HCT116 (cell line): ENCODE data around the gene SYNE4.

Experiments
- CTCF ChIP-seq, 3 experiments: fragments of 200-600 bp in 1 of 3; sonication (generic) in 1 of 3; IDR thresholded peaks in 2 of 3; conservative IDR thresholded peaks in 1 of 3; 2 replicates each; pipeline ENCODE4 v1.5.1; 2012 to 2017; ENCODE audit warnings: low read depth in 2 of 3, low read length in 2 of 3, antibody characterized with exemption in 1 of 3, borderline replicate concordance in 1 of 3, control low read depth in 1 of 3, mild to moderate bottlenecking in 1 of 3, mixed read lengths in 1 of 3, mixed run types in 1 of 3, moderate library complexity in 1 of 3; ENCODE audit not compliant: insufficient read depth in 1 of 3
- EZH2phosphoT487 ChIP-seq: fragments of 200-600 bp; IDR thresholded peaks from 2 replicates; pipeline ENCODE4 v1.6.1; 2018; ENCODE audit warnings: antibody characterized with exemption, borderline replicate concordance
- FOSL1 ChIP-seq: IDR thresholded peaks from 2 replicates; pipeline ENCODE4 v1.6.1; 2012; ENCODE audit warnings: low read depth
- POLR2A ChIP-seq: IDR thresholded peaks from 2 replicates; pipeline ENCODE4 v1.7.0; 2011; ENCODE audit warnings: borderline replicate concordance; ENCODE audit not compliant: insufficient read depth, insufficient read length; ENCODE audit errors: extremely low read depth
- YY1 ChIP-seq: IDR thresholded peaks from 2 replicates; pipeline ENCODE4 v1.6.1; 2011; ENCODE audit warnings: low read length, low read depth, moderate library complexity, mild to moderate bottlenecking; ENCODE audit not compliant: insufficient replicate concordance; ENCODE audit errors: extremely low read depth

GRCh38 chr19:35975608-35976214 is 32.9 kb downstream of the SYNE4 start:
- no peak for TF ChIP-seq YY1
- TF ChIP-seq CTCF (IDR thresholded peaks at IDR 0.05 in 2 of 3, conservative IDR thresholded peaks at IDR 0.05 in 1 of 3; ENCODE audit: borderline replicate concordance in 1 of 3, insufficient read depth in 1 of 3, low read depth in 2 of 3, low read length in 2 of 3): no peak
- TF ChIP-seq FOSL1: no peak
- no peak for TF ChIP-seq EZH2phosphoT487
- no peak for TF ChIP-seq POLR2A
